GM18517 (cell line): ENCODE measurements around the gene RPS29.
"Not testable (repeated sequence)": the region's sequence is repeated elsewhere in the genome, so short reads cannot be mapped to it uniquely, and the experiment has no call there.

Experiments used
- ATAC-seq: cut with Tn5 transposase; IDR thresholded peaks from one replicate; pipeline ENCODE4 v1.9.1; 2021; ENCODE audit warnings: mild to moderate bottlenecking, moderate library complexity; ENCODE audit not compliant: unreplicated experiment

The RPS29 gene

GRCh38 chr14:49598485-49599300 is 12.5 kb upstream of the RPS29 start, which contains the start of gene LRR1:
Gene LRR1, plus strand, starts transcription at chr14:49598940. Its CDS starts 81 bp downstream, at chr14:49599021.
- ATAC-seq, result peak; percentile 45

GRCh38 chr14:49598189-49598484 is 12.0 kb upstream of the RPS29 start:
- peak; percentile 2 for ATAC-seq

- ATAC-seq, result no peak
Measured at GRCh38 chr14:49594347-49595091, 8.3 kb upstream of the RPS29 start.

GRCh38 chr14:49593016-49593415 is 6.8 kb upstream of the RPS29 start:
- ATAC-seq, result no peak

- no peak for ATAC-seq
Measured at GRCh38 chr14:49589387-49589786, 3.2 kb upstream of the RPS29 start.

- ATAC-seq, result peak; percentile 42
Measured at GRCh38 chr14:49586673-49587460, 687 bp upstream of the RPS29 start.

- ATAC-seq, result not testable (repeated sequence)
Measured at GRCh38 chr14:49584981-49585640, 1.1 kb downstream of the RPS29 start.

- no peak for ATAC-seq
Measured at GRCh38 chr14:49584058-49584457, 2.1 kb downstream of the RPS29 start.

GRCh38 chr14:49583629-49584028 is 2.6 kb downstream of the RPS29 start:
- ATAC-seq, result no peak

- no peak for ATAC-seq
Measured at GRCh38 chr14:49582113-49582977, 3.8 kb downstream of the RPS29 start.

- no peak for ATAC-seq
Measured at GRCh38 chr14:49581209-49582112, 4.7 kb downstream of the RPS29 start.

- ATAC-seq, result no peak
Measured at GRCh38 chr14:49579841-49580240, 6.3 kb downstream of the RPS29 start.

- ATAC-seq, result no peak
Measured at GRCh38 chr14:49578141-49578540, 8.0 kb downstream of the RPS29 start.

- ATAC-seq, result no peak
Measured at GRCh38 chr14:49574038-49574437, 12.1 kb downstream of the RPS29 start.

- ATAC-seq, result no peak
Measured at GRCh38 chr14:49569281-49569680, 16.9 kb downstream of the RPS29 start.

GRCh38 chr14:49566714-49567113 is 19.5 kb downstream of the RPS29 start:
- no peak for ATAC-seq

GRCh38 chr14:49559979-49560768 is 26.0 kb downstream of the RPS29 start:
- ATAC-seq, result no peak

- ATAC-seq, result no peak
Measured at GRCh38 chr14:49553892-49554291, 32.3 kb downstream of the RPS29 start.
